Mesodermal cell (in vitro differentiated cells): Measurements from ENCODE around the gene RAP1GAP2.
"Not testable (repeated sequence)": the region's sequence is repeated elsewhere in the genome, so short reads cannot be mapped to it uniquely, and the experiment has no call there.

Experiments used
- H3K27ac ChIP-seq: 2 replicates; pipeline ENCODE4 v1.7.0; 2013; ENCODE audit warnings: mild to moderate bottlenecking, low read depth, low read length, moderate library complexity; ENCODE audit not compliant: severe bottlenecking
- H3K36me3 ChIP-seq: 2 replicates; pipeline ENCODE4 v1.7.1; 2013; ENCODE audit warnings: mild to moderate bottlenecking, low read length, moderate library complexity; ENCODE audit not compliant: control insufficient read depth, insufficient read depth
- H3K4me1 ChIP-seq: one replicate; pipeline ENCODE4 v1.7.1; 2013; ENCODE audit warnings: mild to moderate bottlenecking, low read length; ENCODE audit not compliant: insufficient read depth, control insufficient read depth, poor library complexity, severe bottlenecking
- H3K4me3 ChIP-seq: 2 replicates; pipeline ENCODE4 v1.7.0; 2013; ENCODE audit warnings: low read length, control low read depth, mild to moderate bottlenecking; ENCODE audit not compliant: insufficient read depth, poor library complexity, severe bottlenecking; ENCODE audit errors: extremely low read depth
- H3K9me3 ChIP-seq: 2 replicates; pipeline ENCODE4 v1.7.1; 2013; ENCODE audit warnings: mild to moderate bottlenecking, low read length, moderate library complexity; ENCODE audit not compliant: control insufficient read depth
- WGBS, 2 experiments: methylation state at CpG; one replicate each; pipeline ENCODE4 v1.1.5; 2013; ENCODE audit warnings: missing lambda C conversion rate in 2 of 2; ENCODE audit not compliant: insufficient coverage in 2 of 2; 5-methylcytosine and 5-hydroxymethylcytosine counted together

RAP1GAP2 gene

DNA sequence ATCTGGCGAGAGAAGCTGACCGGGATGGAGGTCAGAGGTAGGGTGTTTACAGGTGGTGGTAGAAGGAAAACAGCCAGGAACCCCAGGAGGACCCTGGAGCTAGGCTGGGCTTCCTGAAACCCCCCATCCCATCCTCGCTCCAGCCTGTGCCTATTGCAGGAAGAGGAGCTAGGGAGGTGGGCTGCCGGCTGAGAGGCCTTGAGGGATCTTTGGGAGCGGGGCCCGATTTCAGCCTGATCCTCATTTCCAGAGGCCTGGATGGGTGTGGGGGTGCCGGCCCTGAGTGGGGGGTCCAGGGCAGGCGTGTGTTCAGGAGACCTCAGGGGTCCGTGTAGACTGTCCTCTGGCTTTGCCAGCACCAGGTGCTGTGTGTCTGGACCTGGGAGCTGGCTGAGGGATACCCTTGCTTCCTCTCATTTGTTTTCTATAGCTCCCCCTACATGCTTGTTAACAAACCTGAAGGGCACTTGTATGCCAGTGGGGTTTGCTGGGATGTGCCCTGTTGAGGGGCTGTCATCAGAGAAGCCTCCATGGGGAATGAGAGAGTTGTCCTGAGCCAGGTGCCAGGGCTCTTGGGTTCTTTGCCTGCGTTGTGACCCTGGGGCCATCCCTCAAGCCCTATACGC lies 18.9 kb upstream of the RAP1GAP2 start:
- no peaks in the 10 kb centered on the region for H3K36me3 ChIP-seq
- no peaks in the 10 kb centered on the region for H3K9me3 ChIP-seq
- 13 to 22% methylated on average over 2 to 8 of the region's 11 CpGs for WGBS, 2 experiments
- H3K4me3 ChIP-seq, result peak overlapping the region; percentile 25
- peaks cover 7% of the 10 kb centered on the region for H3K4me1 ChIP-seq
- H3K27ac ChIP-seq, result no peak overlapping the region

- H3K9me3 ChIP-seq, result no peaks in the 10 kb centered on the region
- H3K4me1 ChIP-seq, result peaks cover 7% of the 10 kb centered on the region
- no peak overlapping the region for H3K4me3 ChIP-seq
- H3K27ac ChIP-seq, result no peak overlapping the region
- 81 to 94% methylated on average over 3 of the region's 6 CpGs for WGBS, 2 experiments
- no peaks in the 10 kb centered on the region for H3K36me3 ChIP-seq
These were observed 17.7 kb upstream of the RAP1GAP2 start for GRCh38 chr17:2778489-2778888.

- H3K27ac ChIP-seq, result no peak overlapping the region
- no peaks in the 10 kb centered on the region for H3K36me3 ChIP-seq
- 90 to 92% methylated on average over 7 of the region's 7 CpGs for WGBS, 2 experiments
- no peaks in the 10 kb centered on the region for H3K9me3 ChIP-seq
- no peak overlapping the region for H3K4me3 ChIP-seq
- H3K4me1 ChIP-seq, result peaks cover 7% of the 10 kb centered on the region
These were observed 16.7 kb upstream of the RAP1GAP2 start for GRCh38 chr17:2779545-2779944.

DNA sequence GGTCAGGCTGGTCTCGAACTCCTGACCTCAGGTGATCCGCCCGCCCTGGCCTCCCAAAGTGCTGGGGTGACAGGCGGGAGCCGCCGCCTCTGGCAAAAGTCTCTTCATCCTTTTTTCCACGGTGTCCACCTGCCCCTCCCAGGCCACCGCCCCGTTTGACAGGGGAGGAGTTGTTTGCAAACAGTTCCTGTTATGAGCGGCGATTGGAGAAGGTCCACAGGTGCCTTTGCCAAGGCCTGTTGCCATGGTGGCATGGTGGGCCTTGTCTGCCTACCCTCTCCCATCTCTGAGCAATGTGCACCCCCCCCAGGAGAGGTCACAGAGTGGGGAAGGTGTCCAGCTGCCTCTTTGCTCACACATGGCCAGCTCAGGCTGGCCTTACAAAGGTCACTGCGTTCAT lies 16.0 kb upstream of the RAP1GAP2 start:
- H3K9me3 ChIP-seq, result no peaks in the 10 kb centered on the region
- H3K36me3 ChIP-seq, result no peaks in the 10 kb centered on the region
- no peak overlapping the region for H3K27ac ChIP-seq
- peaks cover 7% of the 10 kb centered on the region for H3K4me1 ChIP-seq
- no peak overlapping the region for H3K4me3 ChIP-seq
- 93 to 98% methylated on average over 9 to 12 of the region's 12 CpGs for WGBS, 2 experiments

- no peak overlapping the region for H3K4me3 ChIP-seq
- H3K27ac ChIP-seq, result no peak overlapping the region
- WGBS, 2 experiments, result 95 to 97% methylated on average over 8 to 9 of the region's 9 CpGs
- peaks cover 7% of the 10 kb centered on the region for H3K4me1 ChIP-seq
- H3K9me3 ChIP-seq, result no peaks in the 10 kb centered on the region
- no peaks in the 10 kb centered on the region for H3K36me3 ChIP-seq
These were observed 15.2 kb upstream of the RAP1GAP2 start for GRCh38 chr17:2780931-2781454.

DNA sequence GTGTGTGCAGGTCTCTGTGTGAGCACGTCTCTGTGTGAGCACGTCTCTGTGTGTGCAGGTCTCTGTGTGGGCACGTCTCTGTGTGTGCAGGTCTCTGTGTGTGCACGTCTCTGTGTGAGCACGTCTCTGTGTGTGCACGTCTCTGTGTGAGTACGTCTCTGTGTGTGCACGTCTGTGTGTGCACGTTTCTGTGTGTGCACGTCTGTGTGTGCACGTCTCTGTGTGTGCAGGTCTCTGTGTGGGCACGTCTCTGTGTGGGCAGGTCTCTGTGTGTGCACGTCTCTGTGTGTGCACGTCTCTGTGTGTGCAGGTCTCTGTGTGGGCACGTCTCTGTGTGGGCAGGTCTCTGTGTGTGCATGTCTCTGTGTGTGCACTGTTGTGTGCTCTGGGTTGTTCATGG lies 14.6 kb upstream of the RAP1GAP2 start:
- H3K4me3 ChIP-seq, H3K27ac ChIP-seq, H3K36me3 ChIP-seq, H3K4me1 ChIP-seq, H3K9me3 ChIP-seq: not testable (repeated sequence)
- WGBS, 2 experiments, result 95 to 97% methylated on average over 13 to 14 of the region's 15 CpGs

DNA sequence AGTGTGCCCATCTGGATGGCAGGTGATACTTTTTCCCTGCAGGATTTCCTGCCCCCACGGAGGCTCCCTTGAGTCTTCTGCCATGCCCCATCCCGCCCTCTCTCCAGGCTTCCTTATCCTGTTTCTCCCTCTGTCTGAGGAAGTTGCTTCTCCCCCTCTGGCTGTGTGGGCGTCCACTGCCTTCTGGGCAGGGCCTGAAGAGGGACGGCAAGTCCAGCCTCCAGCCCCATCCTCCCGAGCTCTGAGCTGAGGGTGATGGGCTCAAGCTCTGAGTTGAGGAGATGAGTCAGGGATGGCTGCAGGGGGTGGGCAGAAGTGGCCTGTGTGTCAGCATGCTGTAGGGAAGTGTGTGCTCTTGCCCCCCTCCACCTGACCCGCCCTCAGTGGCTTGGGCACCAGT lies 14.2 kb upstream of the RAP1GAP2 start:
- H3K36me3 ChIP-seq, result no peaks in the 10 kb centered on the region
- 58 to 62% methylated on average over 2 to 5 of the region's 6 CpGs for WGBS, 2 experiments
- H3K4me1 ChIP-seq, result peaks cover 7% of the 10 kb centered on the region

GRCh38 chr17:2783310-2784030 lies 12.8 kb upstream of the RAP1GAP2 start:
- WGBS, 2 experiments, result 94 to 97% methylated on average over 4 of the region's 4 CpGs
- no peaks in the 10 kb centered on the region for H3K9me3 ChIP-seq

More for the DNA sequence above, 14.2 kb upstream of the RAP1GAP2 start:
- Histone ChIP-seq H3K4me3 (no peak overlapping the region), H3K27ac (no peak overlapping the region), H3K9me3 (no peaks in the 10 kb centered on the region)

DNA sequence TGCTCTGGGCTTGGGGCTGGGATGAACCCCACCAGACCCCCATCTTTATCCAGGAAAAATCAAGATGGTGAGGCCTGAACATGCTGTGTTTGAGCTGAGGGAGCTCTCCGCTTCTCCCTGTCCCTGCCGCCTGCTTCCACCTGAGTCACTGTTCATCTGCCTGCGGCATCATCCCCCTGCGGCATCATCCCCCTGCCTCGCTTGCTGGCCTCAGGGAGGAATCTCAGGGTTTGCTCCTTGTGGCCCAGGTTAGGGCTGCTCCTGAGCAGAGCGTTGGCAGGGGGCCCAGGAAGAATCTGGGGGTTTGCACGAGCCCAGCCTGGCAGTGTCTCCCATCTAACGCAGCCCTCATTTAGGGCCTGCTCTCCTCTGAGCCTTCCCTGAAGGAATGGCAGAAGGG lies 11.4 kb upstream of the RAP1GAP2 start:
- H3K27ac ChIP-seq, result no peak overlapping the region
- peaks cover 7% of the 10 kb centered on the region for H3K4me1 ChIP-seq
- no peaks in the 10 kb centered on the region for H3K9me3 ChIP-seq
- 85 to 90% methylated on average over 5 to 8 of the region's 8 CpGs for WGBS, 2 experiments
- H3K36me3 ChIP-seq, result no peaks in the 10 kb centered on the region
- no peak overlapping the region for H3K4me3 ChIP-seq

More at GRCh38 chr17:2783310-2784030, 12.8 kb upstream of the RAP1GAP2 start:
- H3K36me3 ChIP-seq, result no peaks in the 10 kb centered on the region
- H3K4me3 ChIP-seq, result no peak overlapping the region
- no peak overlapping the region for H3K27ac ChIP-seq
- peaks cover 7% of the 10 kb centered on the region for H3K4me1 ChIP-seq

- H3K27ac ChIP-seq, H3K9me3 ChIP-seq, H3K36me3 ChIP-seq, H3K4me1 ChIP-seq, H3K4me3 ChIP-seq: not testable (repeated sequence)
- 91 to 93% methylated on average over 8 of the region's 12 CpGs for WGBS, 2 experiments
These were observed 10.9 kb upstream of the RAP1GAP2 start for GRCh38 chr17:2785376-2785775.
